Pancreas (tissue), 10 donors: ENCODE data around the gene FEN1. TPM values are rescaled to one million over a fixed set of nuclear protein-coding genes. Genes with fewer than 3 reads are reported as not detected.

Experiments used
- ATAC-seq, 4 donors: fragments of 200-7000 bp; cut with Tn5 transposase; one replicate each; pipeline versions ENCODE4 v1.8.0 to v1.9.1; 2020; ENCODE audit warnings: mild to moderate bottlenecking in 4 of 4, moderate library complexity in 4 of 4
- DNase-seq, 6 donors: peaks; one replicate each; pipeline ENCODE4 v3.0.0-alpha.2; 2020
- FAIRE-seq: peaks from 2 replicates; lab custom pipeline; 2012; peaks lifted over from hg19 to GRCh38; lab: Jason Lieb, UNC
- H3K27ac ChIP-seq, 4 donors: fragments of 200-600 bp; sonication (generic); 1 replicate in 3 of 4; 2 replicates in 1 of 4; pipeline versions ENCODE4 v1.5.0 to v1.8.0; 2020
- H3K27me3 ChIP-seq, 4 donors: fragments of 200-600 bp; one replicate each; pipeline ENCODE4 v1.8.0; 2021
- H3K36me3 ChIP-seq, 3 donors: fragments of 200-600 bp; sonication (generic) in 1 of 3; one replicate each; pipeline versions ENCODE4 v1.5.0 to v1.8.0; 2020 to 2021
- H3K4me1 ChIP-seq, 3 donors: fragments of 200-600 bp; one replicate each; pipeline ENCODE4 v1.8.0; 2021
- H3K4me3 ChIP-seq, 4 donors: fragments of 200-600 bp; sonication (generic) in 2 of 4; one replicate each; pipeline versions ENCODE4 v1.5.0 to v1.8.0; 2020 to 2021
- H3K9me3 ChIP-seq, 4 donors: fragments of 200-600 bp; one replicate each; pipeline ENCODE4 v1.8.0; 2021
- CTCF ChIP-seq, 4 donors: fragments of 200-600 bp; sonication (generic) in 3 of 4; IDR thresholded peaks; one replicate each; pipeline versions ENCODE4 v1.5.0 to v1.8.0; 2021; ENCODE audit warnings: antibody characterized with exemption in 4 of 4
- WGBS, 2 donors: extraction: QIAGEN DNeasy Blood & Tissue Kit; methylation state at CpG; one replicate each; pipeline ENCODE4 v1.1.7; 2013; 5-methylcytosine and 5-hydroxymethylcytosine counted together
- intact Hi-C, 3 donors: fragments of 100-400 bp; cut with DNase I; formaldehyde crosslinking; loops; one replicate each; pipeline versions ENCODE4 v1.11.1 to v1.14.2; 2022
- polyA plus RNA-seq, 2 donors: library from polyadenylated mRNA; stranded (reverse); fragments of 200-250 nt; gene quantifications; one replicate each; pipeline ENCODE4 v1.2.3, GENCODE V29; 2013
- total RNA-seq, 6 donors: library from RNA; stranded (reverse); fragmentation: NEBNext Ultra II Directional in 4 of 6; extraction: Animal tissue kit (Norgen Biotek cat#: 25700) in 4 of 6; gene quantifications; one replicate each; pipeline versions ENCODE4 v1.2.1 to v1.2.4, GENCODE V29; 2021 to 2023
- donor health status: healthy with polysubstance abuse.
- donor health status: DM: no; HTN: no; CAD: no; lungs with moderate emphysema.
- donor health status: DM: no; HTN: no; CAD: no.
- donor health status: control.
- donor health status: control.
- donor health status: Bipolar disorder and iron deficiency.
- donor health status: DM: yes; HTN: yes; CAD: no.
- donor health status: DM: no; HTN: no; CAD: no.
- donor health status: DM: no; HTN: no; CAD: no.
- donor health status: DM: yes; HTN: yes; CAD: no.

Gene FEN1
- total and polyA plus RNA-seq, 8 donors = 2.3 to 7.3 (median 4.7) TPM

GRCh38 chr11:61836193-61836592, 43.5 kb downstream of the FEN1 start:
- ATAC-seq (no peak), DNase-seq (no peak), FAIRE-seq (no peak)
- H3K4me1 ChIP-seq = no peaks in the 10 kb centered on the region
- intact Hi-C loops = no loop called here
- no peak overlapping the region for H3K4me3 ChIP-seq
- no peaks in the 10 kb centered on the region for H3K36me3 ChIP-seq
- no peaks in the 10 kb centered on the region for H3K9me3 ChIP-seq
- TF ChIP-seq CTCF (IDR thresholded peaks at IDR 0.05) = no peak
- 95% methylated on average over 8 of the region's 8 CpGs for WGBS, 2 donors
- no peak overlapping the region for H3K27ac ChIP-seq
- H3K27me3 ChIP-seq = no peaks in the 10 kb centered on the region

- intact Hi-C loops = no loop called here
- H3K4me3 ChIP-seq = no peak overlapping the region
- no peak for FAIRE-seq
- no peak for ATAC-seq
- no peaks in the 10 kb centered on the region for H3K27me3 ChIP-seq
- WGBS, 2 donors = 88 to 90% methylated on average over 15 of the region's 15 CpGs
- TF ChIP-seq CTCF (IDR thresholded peaks at IDR 0.05) = no peak
- DNase-seq = no peak
- no peaks in the 10 kb centered on the region for H3K9me3 ChIP-seq
- H3K4me1 ChIP-seq = no peaks in the 10 kb centered on the region
- no peaks in the 10 kb centered on the region for H3K36me3 ChIP-seq
- H3K27ac ChIP-seq = no peak overlapping the region
Measured at GRCh38 chr11:61837411-61838005, 44.8 kb downstream of the FEN1 start.

- H3K9me3 ChIP-seq = no peaks in the 10 kb centered on the region
- no peak overlapping the region for H3K27ac ChIP-seq
- no peak for FAIRE-seq
- no peak for TF ChIP-seq CTCF (IDR thresholded peaks at IDR 0.05)
- H3K4me3 ChIP-seq = no peak overlapping the region
- no peak for DNase-seq
- intact Hi-C loops = no loop called here
- no peaks in the 10 kb centered on the region for H3K27me3 ChIP-seq
- H3K4me1 ChIP-seq = no peaks in the 10 kb centered on the region
- WGBS, 2 donors = 97 to 99% methylated on average over 5 of the region's 5 CpGs
- no peaks in the 10 kb centered on the region for H3K36me3 ChIP-seq
- no peak for ATAC-seq
Measured at GRCh38 chr11:61838501-61838900, 45.8 kb downstream of the FEN1 start.

GRCh38 chr11:61838921-61839320, 46.2 kb downstream of the FEN1 start:
- no peak for TF ChIP-seq CTCF (IDR thresholded peaks at IDR 0.05)
- intact Hi-C loops = no loop called here
- no peaks in the 10 kb centered on the region for H3K4me1 ChIP-seq
- ATAC-seq (no peak), FAIRE-seq (no peak), DNase-seq (no peak)
- WGBS, 2 donors = 87 to 93% methylated on average over 10 of the region's 10 CpGs
- no peaks in the 10 kb centered on the region for H3K36me3 ChIP-seq
- H3K27me3 ChIP-seq = no peaks in the 10 kb centered on the region
- no peak overlapping the region for H3K4me3 ChIP-seq
- H3K9me3 ChIP-seq = no peaks in the 10 kb centered on the region
- H3K27ac ChIP-seq = no peak overlapping the region

GRCh38 chr11:61839742-61840141, 47.0 kb downstream of the FEN1 start:
- no peak for TF ChIP-seq CTCF (IDR thresholded peaks at IDR 0.05)
- Histone ChIP-seq H3K36me3 (no peaks in the 10 kb centered on the region), H3K4me1 (no peaks in the 10 kb centered on the region), H3K4me3 (no peak overlapping the region), H3K27me3 (no peaks in the 10 kb centered on the region), H3K9me3 (no peaks in the 10 kb centered on the region), H3K27ac (no peak overlapping the region)
- intact Hi-C loops = no loop called here
- no peak for FAIRE-seq
- no peak for ATAC-seq
- no peak for DNase-seq
- 94% methylated on average over 2 of the region's 2 CpGs for WGBS, 2 donors
